ENCODE results near the gene PSKH1.

PSKH1 gene

DNA sequence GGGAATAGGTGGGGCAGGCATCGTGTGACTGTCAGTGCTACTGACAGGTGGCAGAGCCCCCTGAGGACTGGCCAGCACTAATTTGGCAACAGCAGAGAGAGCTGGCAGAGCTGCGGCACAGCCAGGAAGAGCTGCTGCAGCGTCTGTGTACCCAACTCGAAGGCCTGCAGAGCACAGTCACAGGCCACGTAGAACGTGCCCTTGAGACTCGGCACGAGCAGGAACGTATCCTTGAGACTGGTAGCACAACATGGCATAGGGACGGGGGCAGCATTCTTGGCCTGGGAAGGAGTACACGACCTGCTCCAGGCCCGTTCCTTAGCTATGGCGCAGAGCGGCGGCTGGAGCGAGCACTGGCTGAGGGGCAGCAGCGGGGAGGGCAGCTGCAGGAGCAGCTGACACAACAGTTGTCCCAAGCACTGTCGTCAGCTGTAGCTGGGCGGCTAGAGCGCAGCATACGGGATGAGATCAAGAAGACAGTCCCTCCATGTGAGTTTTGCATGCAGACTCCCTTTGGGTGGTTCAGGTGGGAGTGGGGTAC, 11.4 kb upstream of the PSKH1 start:
- peaks cover 79% of the 10 kb centered on the region for H3K36me3 ChIP-seq (replicated peaks)
- H3K27me3 ChIP-seq (replicated peaks) = no peaks in the 10 kb centered on the region
- H3K4me3 ChIP-seq (ENCODE audit: low read depth, low read length) = no peak overlapping the region
- no peak for DNase-seq
- in situ Hi-C loops (cut with HindIII; ENCODE audit: low pct_ligation_motif_present, low sequenced_read_pairs) = no loop called here
- no peak overlapping the region for H3K27ac ChIP-seq
- TF ChIP-seq, protein P1, sequence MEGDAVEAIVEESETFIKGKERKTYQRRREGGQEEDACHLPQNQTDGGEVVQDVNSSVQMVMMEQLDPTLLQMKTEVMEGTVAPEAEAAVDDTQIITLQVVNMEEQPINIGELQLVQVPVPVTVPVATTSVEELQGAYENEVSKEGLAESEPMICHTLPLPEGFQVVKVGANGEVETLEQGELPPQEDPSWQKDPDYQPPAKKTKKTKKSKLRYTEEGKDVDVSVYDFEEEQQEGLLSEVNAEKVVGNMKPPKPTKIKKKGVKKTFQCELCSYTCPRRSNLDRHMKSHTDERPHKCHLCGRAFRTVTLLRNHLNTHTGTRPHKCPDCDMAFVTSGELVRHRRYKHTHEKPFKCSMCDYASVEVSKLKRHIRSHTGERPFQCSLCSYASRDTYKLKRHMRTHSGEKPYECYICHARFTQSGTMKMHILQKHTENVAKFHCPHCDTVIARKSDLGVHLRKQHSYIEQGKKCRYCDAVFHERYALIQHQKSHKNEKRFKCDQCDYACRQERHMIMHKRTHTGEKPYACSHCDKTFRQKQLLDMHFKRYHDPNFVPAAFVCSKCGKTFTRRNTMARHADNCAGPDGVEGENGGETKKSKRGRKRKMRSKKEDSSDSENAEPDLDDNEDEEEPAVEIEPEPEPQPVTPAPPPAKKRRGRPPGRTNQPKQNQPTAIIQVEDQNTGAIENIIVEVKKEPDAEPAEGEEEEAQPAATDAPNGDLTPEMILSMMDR (IDR thresholded peaks at IDR 0.05; ENCODE audit: low read depth, low read length, missing control alignments) = no peak

DNA sequence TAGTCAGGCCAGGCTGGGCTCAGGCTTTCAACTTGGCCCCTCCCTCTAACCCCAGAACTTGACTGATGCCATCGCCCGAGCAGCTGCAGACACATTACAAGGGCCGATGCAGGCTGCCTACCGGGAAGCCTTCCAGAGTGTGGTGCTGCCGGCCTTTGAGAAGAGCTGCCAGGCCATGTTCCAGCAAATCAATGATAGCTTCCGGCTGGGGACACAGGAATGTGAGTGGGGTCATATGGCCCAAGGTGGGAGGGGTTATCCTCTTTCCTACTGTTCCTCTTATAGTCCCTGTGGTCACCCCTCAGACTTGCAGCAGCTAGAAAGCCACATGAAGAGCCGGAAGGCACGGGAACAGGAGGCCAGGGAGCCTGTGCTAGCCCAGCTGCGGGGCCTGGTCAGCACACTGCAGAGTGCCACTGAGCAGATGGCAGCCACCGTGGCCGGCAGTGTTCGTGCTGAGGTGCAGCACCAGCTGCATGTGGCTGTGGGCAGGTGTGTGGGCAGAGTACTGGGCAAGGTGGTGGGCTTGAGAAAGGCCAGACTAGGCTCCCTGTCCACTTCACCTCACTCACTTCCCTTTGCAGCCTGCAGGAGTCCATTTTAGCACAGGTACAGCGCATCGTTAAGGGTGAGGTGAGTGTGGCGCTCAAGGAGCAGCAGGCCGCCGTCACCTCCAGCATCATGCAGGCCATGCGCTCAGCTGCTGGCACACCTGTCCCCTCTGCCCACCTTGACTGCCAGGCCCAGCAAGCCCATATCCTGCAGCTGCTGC, 10.5 kb upstream of the PSKH1 start:
- Histone ChIP-seq H3K27me3 (replicated peaks) (no peaks in the 10 kb centered on the region), H3K27ac (no peak overlapping the region), H3K4me3 (ENCODE audit: low read depth, low read length) (no peak overlapping the region), H3K36me3 (replicated peaks) (peaks cover 74% of the 10 kb centered on the region)
- no peak for DNase-seq
- in situ Hi-C loops (cut with HindIII; ENCODE audit: low pct_ligation_motif_present, low sequenced_read_pairs) = no loop called here
- TF ChIP-seq, protein P1 (IDR thresholded peaks at IDR 0.05; ENCODE audit: low read depth, low read length, missing control alignments) = no peak

DNA sequence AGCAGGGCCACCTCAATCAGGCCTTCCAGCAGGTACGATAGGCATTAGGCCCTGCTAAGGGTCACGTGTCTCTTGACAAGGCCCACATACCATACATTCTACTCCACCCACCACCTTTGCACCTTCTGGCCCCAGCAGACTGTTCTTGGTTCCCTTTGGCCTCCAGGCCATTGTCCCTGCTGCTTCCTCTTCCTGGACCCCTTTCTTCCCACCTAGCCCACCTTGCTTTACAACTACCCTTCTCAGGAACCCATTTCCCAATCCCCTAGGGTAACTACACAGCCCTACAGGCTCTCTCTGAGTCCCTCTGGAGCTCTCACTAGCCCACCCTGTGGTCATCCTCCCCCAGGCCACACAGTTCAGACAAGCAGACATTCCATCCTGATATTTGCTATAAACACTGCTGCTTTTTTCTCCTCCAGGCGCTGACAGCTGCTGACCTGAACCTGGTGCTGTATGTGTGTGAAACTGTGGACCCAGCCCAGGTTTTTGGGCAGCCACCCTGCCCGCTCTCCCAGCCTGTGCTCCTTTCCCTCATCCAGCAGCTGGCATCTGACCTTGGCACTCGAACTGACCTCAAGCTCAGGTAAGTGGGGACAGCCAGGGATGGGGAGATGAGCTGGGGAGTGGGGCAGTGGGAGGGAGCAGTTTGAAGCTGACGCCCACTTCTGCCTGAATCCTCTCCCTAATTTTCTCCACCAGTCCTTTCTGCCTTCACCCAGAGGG, 9.7 kb upstream of the PSKH1 start:
- peaks cover 66% of the 10 kb centered on the region for H3K36me3 ChIP-seq (replicated peaks)
- no peak for DNase-seq
- H3K4me3 ChIP-seq (ENCODE audit: low read depth, low read length) = no peak overlapping the region
- in situ Hi-C loops (cut with HindIII; ENCODE audit: low pct_ligation_motif_present, low sequenced_read_pairs) = no loop called here
- no peak overlapping the region for H3K27ac ChIP-seq
- TF ChIP-seq, protein P1 (IDR thresholded peaks at IDR 0.05; ENCODE audit: low read depth, low read length, missing control alignments) = no peak
- H3K27me3 ChIP-seq (replicated peaks) = no peaks in the 10 kb centered on the region

DNA sequence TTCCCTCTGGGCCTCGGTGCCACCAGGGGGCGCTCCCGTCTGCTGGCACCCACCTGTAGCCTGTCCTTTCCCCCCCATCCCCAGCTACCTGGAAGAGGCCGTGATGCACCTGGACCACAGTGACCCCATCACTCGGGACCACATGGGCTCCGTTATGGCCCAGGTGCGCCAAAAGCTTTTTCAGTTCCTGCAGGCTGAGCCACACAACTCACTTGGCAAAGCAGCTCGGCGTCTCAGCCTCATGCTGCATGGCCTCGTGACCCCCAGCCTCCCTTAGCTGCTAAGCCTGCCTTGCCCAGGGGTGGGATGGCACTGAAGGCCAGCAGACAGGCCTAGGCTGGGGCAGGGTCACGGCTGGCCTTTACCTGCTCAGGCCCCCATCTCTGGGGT, 9.2 kb upstream of the PSKH1 start:
- in situ Hi-C loops (cut with HindIII; ENCODE audit: low pct_ligation_motif_present, low sequenced_read_pairs) = no loop called here
- no peak for DNase-seq
- peaks cover 61% of the 10 kb centered on the region for H3K36me3 ChIP-seq (replicated peaks)
- no peaks in the 10 kb centered on the region for H3K27me3 ChIP-seq (replicated peaks)
- no peak overlapping the region for H3K4me3 ChIP-seq (ENCODE audit: low read depth, low read length)
- TF ChIP-seq, protein P1 (IDR thresholded peaks at IDR 0.05; ENCODE audit: low read depth, low read length, missing control alignments) = peak; percentile 92
- no peak overlapping the region for H3K27ac ChIP-seq

DNA sequence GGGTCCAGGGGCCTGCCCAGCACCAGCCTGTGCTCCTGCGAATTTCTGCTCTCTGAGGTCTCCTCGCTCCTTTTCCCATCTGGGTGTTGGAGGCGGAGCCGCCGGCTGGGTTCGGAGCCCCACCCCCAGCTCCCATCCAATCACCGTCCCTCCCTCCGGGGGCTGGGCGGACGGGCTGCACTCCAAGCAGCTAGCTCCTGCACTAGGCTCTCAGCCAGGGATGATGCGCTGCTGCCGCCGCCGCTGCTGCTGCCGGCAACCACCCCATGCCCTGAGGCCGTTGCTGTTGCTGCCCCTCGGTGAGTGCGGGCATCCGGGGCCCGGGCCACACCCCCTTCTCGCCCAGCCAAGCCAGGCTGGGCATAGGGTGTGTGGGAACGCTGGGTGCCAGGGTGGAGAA, 8.4 kb upstream of the PSKH1 start, which contains the start of gene NRN1L:
NRN1L (plus strand) TSS at position 202 of the 400 bp plus-strand sequence; CDS start at position 221, 19 bp downstream.
- no peak within 1 kb of the TSS for H3K4me3 ChIP-seq (ENCODE audit: low read depth, low read length)
- H3K36me3 ChIP-seq (replicated peaks) = peaks cover 52% of the 10 kb centered on the region
- TF ChIP-seq, protein P1 (IDR thresholded peaks at IDR 0.05; ENCODE audit: low read depth, low read length, missing control alignments) = no peak
- H3K27me3 ChIP-seq (replicated peaks) = no peaks in the 10 kb centered on the region
- in situ Hi-C loops (cut with HindIII; ENCODE audit: low pct_ligation_motif_present, low sequenced_read_pairs) = no loop called here
- peak; percentile 84 for DNase-seq
- no peak within 1 kb of the TSS for H3K27ac ChIP-seq

All from brain microvascular endothelial cell (primary cell).